H9 (cell line): ENCODE data around the gene FAM120C. TPM values are rescaled to one million over a fixed set of nuclear protein-coding genes. Genes with fewer than 3 reads are reported as not detected.

Source experiments
- DNase-seq: peaks from one replicate; pipeline ENCODE4 v3.0.0-alpha.2; 2017
- H2AFZ ChIP-seq: one replicate; pipeline ENCODE4 v1.6.1; 2013; ENCODE audit warnings: mild to moderate bottlenecking, low read length, control low read depth, moderate library complexity
- H2AK5ac ChIP-seq: 2 replicates; pipeline ENCODE4 v1.6.1; 2013; ENCODE audit warnings: low read length, control low read depth, mixed read lengths; ENCODE audit not compliant: insufficient read length
- H2BK120ac ChIP-seq: one replicate; pipeline ENCODE4 v1.6.1; 2013; ENCODE audit warnings: low read depth, mild to moderate bottlenecking, low read length, control low read depth, inconsistent platforms; ENCODE audit not compliant: poor library complexity, severe bottlenecking
- H2BK12ac ChIP-seq: 2 replicates; pipeline ENCODE4 v1.6.1; 2013; ENCODE audit warnings: low read length, control low read depth, mixed read lengths, low read depth; ENCODE audit not compliant: insufficient read length
- H2BK15ac ChIP-seq: 2 replicates; pipeline ENCODE4 v1.6.1; 2013; ENCODE audit warnings: low read depth, low read length, control low read depth
- H2BK20ac ChIP-seq: one replicate; pipeline ENCODE4 v1.6.1; 2013; ENCODE audit warnings: low read depth, mild to moderate bottlenecking, low read length, control low read depth, inconsistent platforms; ENCODE audit not compliant: poor library complexity, severe bottlenecking
- H2BK5ac ChIP-seq: 2 replicates; pipeline ENCODE4 v1.6.1; 2013; ENCODE audit warnings: low read length, control low read depth, mixed read lengths; ENCODE audit not compliant: insufficient read length
- H3K14ac ChIP-seq: 2 replicates; pipeline ENCODE4 v1.6.1; 2013; ENCODE audit warnings: low read length, control low read depth; ENCODE audit not compliant: insufficient read depth
- H3K18ac ChIP-seq: 2 replicates; pipeline ENCODE4 v1.6.1; 2013; ENCODE audit warnings: low read depth, mild to moderate bottlenecking, mixed read lengths, low read length, control low read depth; ENCODE audit not compliant: insufficient read length
- H3K23ac ChIP-seq: 2 replicates; pipeline ENCODE4 v1.6.1; 2013; ENCODE audit warnings: low read length, control low read depth, mixed read lengths, low read depth; ENCODE audit not compliant: insufficient read length
- H3K23me2 ChIP-seq: 2 replicates; pipeline ENCODE4 v1.6.1; 2013; ENCODE audit warnings: low read depth, mild to moderate bottlenecking, mixed read lengths, low read length, control low read depth; ENCODE audit not compliant: insufficient read length, poor library complexity, severe bottlenecking
- H3K27ac ChIP-seq: 2 replicates; pipeline ENCODE4 v1.5.1; 2013; ENCODE audit warnings: low read length, control low read depth, mixed read lengths, low read depth; ENCODE audit not compliant: insufficient read length
- H3K27me3 ChIP-seq: 2 replicates; pipeline ENCODE4 v1.6.1; 2013; ENCODE audit warnings: low read length, control low read depth, inconsistent platforms; ENCODE audit not compliant: insufficient read depth
- H3K4ac ChIP-seq: 2 replicates; pipeline ENCODE4 v1.6.1; 2013; ENCODE audit warnings: low read depth, mild to moderate bottlenecking, control low read depth, inconsistent platforms, low read length, moderate library complexity
- H3K4me1 ChIP-seq: 2 replicates; pipeline ENCODE4 v1.6.1; 2013; ENCODE audit warnings: low read length, control low read depth, inconsistent platforms; ENCODE audit not compliant: insufficient read depth
- H3K4me2 ChIP-seq: 2 replicates; pipeline ENCODE4 v1.6.1; 2013; ENCODE audit warnings: low read length, control low read depth, mixed read lengths; ENCODE audit not compliant: insufficient read length, insufficient read depth
- H3K56ac ChIP-seq: 2 replicates; pipeline ENCODE4 v1.6.1; 2013; ENCODE audit warnings: low read depth, mild to moderate bottlenecking, mixed read lengths, low read length, control low read depth; ENCODE audit not compliant: insufficient read length
- H3K79me1 ChIP-seq: 2 replicates; pipeline ENCODE4 v1.6.1; 2013; ENCODE audit warnings: low read depth, mild to moderate bottlenecking, moderate library complexity, low read length, control low read depth, inconsistent platforms; ENCODE audit not compliant: insufficient read depth, poor library complexity, severe bottlenecking
- H3K79me2 ChIP-seq: 2 replicates; pipeline ENCODE4 v1.6.1; 2013; ENCODE audit warnings: low read length, control low read depth, inconsistent platforms; ENCODE audit not compliant: insufficient read depth
- H3K9ac ChIP-seq: 2 replicates; pipeline ENCODE4 v1.6.1; 2013; ENCODE audit warnings: low read length, control low read depth, mixed read lengths; ENCODE audit not compliant: insufficient read length; ENCODE audit errors: extremely low read depth
- H3K9me3 ChIP-seq: one replicate; pipeline ENCODE4 v1.6.1; 2013; ENCODE audit warnings: low read depth, low read length, inconsistent platforms; ENCODE audit not compliant: control insufficient read depth
- H3T11ph ChIP-seq: one replicate; pipeline ENCODE4 v1.6.1; 2013; ENCODE audit warnings: mild to moderate bottlenecking, low read length, control low read depth, inconsistent platforms
- H4K20me1 ChIP-seq: one replicate; pipeline ENCODE4 v1.6.1; 2013; ENCODE audit not compliant: control insufficient read depth, insufficient read length, insufficient read depth
- H4K5ac ChIP-seq: 2 replicates; pipeline ENCODE4 v1.6.1; 2013; ENCODE audit warnings: low read depth, mild to moderate bottlenecking, mixed read lengths, low read length, control low read depth; ENCODE audit not compliant: insufficient read length
- H4K8ac ChIP-seq: replicated peaks from 2 replicates; pipeline ENCODE4 v1.6.1; 2013; ENCODE audit warnings: low read length, control low read depth, mixed read lengths, low read depth; ENCODE audit not compliant: insufficient read length
- H4K91ac ChIP-seq: 2 replicates; pipeline ENCODE4 v1.6.1; 2013; ENCODE audit warnings: low read depth, mild to moderate bottlenecking, moderate library complexity, mixed read lengths, low read length, control low read depth; ENCODE audit not compliant: insufficient read length
- H3K27ac Mint-ChIP-seq, 3 experiments: 2 replicates in 2 of 3; 3 replicates in 1 of 3; pipeline ENCODE4 v1.8.0; 2020 to 2021; ENCODE audit warnings: mixed read lengths in 3 of 3, mild to moderate bottlenecking in 1 of 3, moderate library complexity in 1 of 3
- H3K27me3 Mint-ChIP-seq: 2 replicates; pipeline ENCODE4 v1.8.0; 2021; ENCODE audit warnings: low read depth, mild to moderate bottlenecking, moderate library complexity, mixed read lengths
- H3K36me3 Mint-ChIP-seq, 3 experiments: 2 replicates in 2 of 3; 3 replicates in 1 of 3; pipeline ENCODE4 v1.8.0; 2020 to 2021; ENCODE audit warnings: low read depth in 3 of 3, mixed read lengths in 3 of 3; ENCODE audit not compliant: insufficient read depth in 1 of 3
- H3K4me1 Mint-ChIP-seq, 2 experiments: 2 replicates each; pipeline ENCODE4 v1.8.0; 2020; ENCODE audit warnings: mixed read lengths in 2 of 2
- H3K4me3 Mint-ChIP-seq, 2 experiments: 2 replicates in 1 of 2; 3 replicates in 1 of 2; pipeline ENCODE4 v1.8.0; 2020 to 2021; ENCODE audit warnings: mild to moderate bottlenecking in 2 of 2, mixed read lengths in 2 of 2, moderate library complexity in 1 of 2
- H3K9me3 Mint-ChIP-seq, 2 experiments: 2 replicates in 1 of 2; 3 replicates in 1 of 2; pipeline ENCODE4 v1.8.0; 2020; ENCODE audit warnings: mild to moderate bottlenecking in 2 of 2, mixed read lengths in 2 of 2, moderate library complexity in 1 of 2
- CTCF ChIP-seq: fragments of 200-600 bp; sonication (generic); conservative IDR thresholded peaks from 3 replicates; pipeline ENCODE4 v1.8.0; 2021; ENCODE audit warnings: antibody characterized with exemption, mild to moderate bottlenecking
- WGBS: extraction: QIAGEN DNeasy Blood & Tissue Kit; methylation state at CpG from one replicate; pipeline ENCODE4 v1.1.7; 2013; ENCODE audit warnings: missing lambda C conversion rate, low lambda C conversion rate, mixed read lengths; ENCODE audit not compliant: insufficient read length; ENCODE audit errors: extremely low coverage; 5-methylcytosine and 5-hydroxymethylcytosine counted together
- total RNA-seq: library from RNA; stranded (reverse); gene quantifications from 2 replicates; pipeline ENCODE4 v1.2.1, GENCODE V29; 2021

Gene FAM120C
- total RNA-seq, 1 experiment from 2014 or later: 9.2 TPM

- Histone ChIP-seq H3K27me3 (no peaks in the 10 kb centered on the region), H4K5ac (no peak overlapping the region), H3K23ac (no peak overlapping the region), H3K79me2 (no peaks in the 10 kb centered on the region), H2AFZ (no peak overlapping the region), H4K8ac (no peak overlapping the region), H3K9ac (no peak overlapping the region), H2BK120ac (no peak overlapping the region), H3K79me1 (no peaks in the 10 kb centered on the region), H3K9me3 (peaks cover 13% of the 10 kb centered on the region), H3K27ac (no peak overlapping the region), H4K91ac (no peak overlapping the region), H2BK20ac (no peak overlapping the region), H3K23me2 (no peaks in the 10 kb centered on the region), H2BK15ac (no peak overlapping the region), H2AK5ac (no peak overlapping the region), H4K20me1 (no peaks in the 10 kb centered on the region), H3K4me1 (no peaks in the 10 kb centered on the region), H3T11ph (no peak overlapping the region), H3K18ac (no peak overlapping the region), H3K4me2 (no peak overlapping the region), H2BK12ac (no peak overlapping the region), H2BK5ac (no peak overlapping the region), H3K14ac (no peak overlapping the region), H3K4ac (no peak overlapping the region), H3K56ac (no peak overlapping the region)
- no peak for TF ChIP-seq CTCF
- no peak overlapping the region for H3K27ac Mint-ChIP-seq
- no peaks in the 10 kb centered on the region for H3K27me3 Mint-ChIP-seq
- H3K9me3 Mint-ChIP-seq: peaks cover 50 to 63% of the 10 kb centered on the region in 2 experiments
- H3K4me1 Mint-ChIP-seq: no peaks in the 10 kb centered on the region
- WGBS: no CpG with 5 or more reads among the region's 2 CpGs
- no peak for DNase-seq
- H3K4me3 Mint-ChIP-seq: no peak overlapping the region
- peaks cover 6 to 13% (median 10%) of the 10 kb centered on the region in 3 experiments for H3K36me3 Mint-ChIP-seq
Observed at GRCh38 chrX:54076903-54077302, 106.2 kb downstream of the FAM120C start.
